ENCODE results near the gene CST1.

- TF ChIP-seq POLR2A (IDR thresholded peaks at IDR 0.05): no peak
- TF ChIP-seq, protein P1, sequence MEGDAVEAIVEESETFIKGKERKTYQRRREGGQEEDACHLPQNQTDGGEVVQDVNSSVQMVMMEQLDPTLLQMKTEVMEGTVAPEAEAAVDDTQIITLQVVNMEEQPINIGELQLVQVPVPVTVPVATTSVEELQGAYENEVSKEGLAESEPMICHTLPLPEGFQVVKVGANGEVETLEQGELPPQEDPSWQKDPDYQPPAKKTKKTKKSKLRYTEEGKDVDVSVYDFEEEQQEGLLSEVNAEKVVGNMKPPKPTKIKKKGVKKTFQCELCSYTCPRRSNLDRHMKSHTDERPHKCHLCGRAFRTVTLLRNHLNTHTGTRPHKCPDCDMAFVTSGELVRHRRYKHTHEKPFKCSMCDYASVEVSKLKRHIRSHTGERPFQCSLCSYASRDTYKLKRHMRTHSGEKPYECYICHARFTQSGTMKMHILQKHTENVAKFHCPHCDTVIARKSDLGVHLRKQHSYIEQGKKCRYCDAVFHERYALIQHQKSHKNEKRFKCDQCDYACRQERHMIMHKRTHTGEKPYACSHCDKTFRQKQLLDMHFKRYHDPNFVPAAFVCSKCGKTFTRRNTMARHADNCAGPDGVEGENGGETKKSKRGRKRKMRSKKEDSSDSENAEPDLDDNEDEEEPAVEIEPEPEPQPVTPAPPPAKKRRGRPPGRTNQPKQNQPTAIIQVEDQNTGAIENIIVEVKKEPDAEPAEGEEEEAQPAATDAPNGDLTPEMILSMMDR (IDR thresholded peaks at IDR 0.05): no peak
Measured at GRCh38 chr20:23725102-23725501, 25.6 kb downstream of the CST1 start.

Measured in right lobe of liver (tissue), 4 donors.